GM21360 (cell line): Measurements from ENCODE around the gene MAP3K19.
"Not testable (repeated sequence)": the region's sequence is repeated elsewhere in the genome, so short reads cannot be mapped to it uniquely, and the experiment has no call there.

Source experiments
- ATAC-seq: cut with Tn5 transposase; IDR thresholded peaks from one replicate; pipeline ENCODE4 v1.9.1; 2021; ENCODE audit warnings: mild to moderate bottlenecking, moderate library complexity; ENCODE audit not compliant: unreplicated experiment

The MAP3K19 gene

GRCh38 chr2:135052997-135053474, 5.8 kb upstream of the MAP3K19 start:
- peak; percentile 2 for ATAC-seq

DNA sequence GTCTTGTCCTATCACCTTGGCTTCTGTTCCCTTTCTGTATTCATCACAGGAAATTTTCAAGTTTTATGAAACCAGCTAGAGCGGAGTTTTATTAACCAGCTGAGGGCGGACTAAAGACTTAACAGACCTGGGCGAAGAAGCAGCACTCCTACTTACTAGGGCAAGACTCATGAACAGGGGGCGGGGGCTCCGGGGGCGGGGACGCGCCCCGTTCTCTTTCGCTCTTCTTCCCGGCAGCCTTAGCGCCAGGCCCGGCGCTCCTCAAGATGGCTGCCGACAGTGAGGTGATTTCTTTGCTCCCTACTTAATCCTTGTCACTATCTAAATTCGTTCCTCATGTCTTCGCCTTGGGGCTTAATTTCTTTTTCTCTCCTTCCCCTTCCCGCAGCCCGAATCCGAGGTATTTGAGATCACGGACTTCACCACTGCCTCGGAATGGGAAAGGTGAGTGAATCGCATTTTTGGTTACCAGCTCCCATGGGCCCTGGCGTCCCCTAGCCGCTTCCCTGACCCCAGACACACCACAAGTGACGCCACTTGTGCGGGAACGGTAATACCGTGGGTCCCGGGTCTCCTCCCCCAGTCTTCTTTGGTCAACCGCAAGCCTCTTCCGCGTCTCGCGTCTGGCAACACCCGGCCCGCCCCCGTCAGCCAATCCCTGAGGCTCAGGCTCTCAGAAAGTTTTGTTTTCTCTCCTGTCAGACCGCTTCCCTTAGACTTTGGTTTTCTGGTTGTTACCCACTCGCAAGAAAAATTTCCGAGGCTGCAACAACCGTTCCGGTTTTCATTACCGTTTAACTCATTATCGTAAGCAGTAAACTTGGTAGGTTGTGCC, 5.0 kb upstream of the MAP3K19 start, which contains the start of gene RAB3GAP1:
Gene RAB3GAP1, plus strand, starts transcription at position 251 of the 835 bp plus-strand sequence. Its CDS starts 16 bp downstream, at position 267.
- ATAC-seq = peak; percentile 76

DNA sequence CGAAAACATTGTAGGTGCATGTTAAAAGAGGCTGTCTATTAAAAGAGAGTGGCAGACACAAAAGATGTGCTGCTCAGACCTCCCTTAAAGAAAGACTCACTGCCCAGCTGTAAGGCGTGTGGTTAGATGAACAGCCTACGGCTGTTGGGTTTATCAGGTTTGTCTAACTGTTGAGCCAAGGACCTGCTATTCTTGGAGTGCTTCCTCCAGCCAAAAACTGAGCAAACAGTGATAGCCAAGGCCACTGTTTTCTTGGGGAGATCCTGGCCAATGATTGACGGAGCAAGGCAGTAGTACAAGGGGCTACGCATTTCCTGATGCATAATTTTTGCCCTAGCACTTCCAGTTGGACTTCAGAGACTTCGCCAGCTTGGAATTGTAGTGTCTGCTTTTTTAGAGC, 3.4 kb upstream of the MAP3K19 start:
- ATAC-seq = no peak

GRCh38 chr2:135050132-135050531, 2.9 kb upstream of the MAP3K19 start:
- no peak for ATAC-seq

DNA sequence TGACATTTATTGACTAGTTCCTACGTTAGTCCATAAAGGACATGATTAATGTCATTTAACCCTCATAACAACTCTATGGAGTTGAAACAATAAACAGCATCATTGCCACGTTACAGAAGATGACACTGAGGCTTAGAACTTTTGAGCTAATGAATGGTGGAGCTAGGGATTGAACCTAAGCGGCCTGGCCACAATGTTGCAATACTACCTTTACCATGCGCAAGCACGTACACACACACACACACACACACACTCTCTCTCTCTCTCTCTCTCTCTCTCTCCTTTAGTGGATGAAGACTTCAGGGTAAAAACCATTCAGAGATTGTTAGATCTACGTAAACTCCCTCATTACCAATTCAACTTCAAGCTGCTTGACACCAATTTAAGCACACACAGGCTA, 875 bp upstream of the MAP3K19 start:
- no peak for ATAC-seq

DNA sequence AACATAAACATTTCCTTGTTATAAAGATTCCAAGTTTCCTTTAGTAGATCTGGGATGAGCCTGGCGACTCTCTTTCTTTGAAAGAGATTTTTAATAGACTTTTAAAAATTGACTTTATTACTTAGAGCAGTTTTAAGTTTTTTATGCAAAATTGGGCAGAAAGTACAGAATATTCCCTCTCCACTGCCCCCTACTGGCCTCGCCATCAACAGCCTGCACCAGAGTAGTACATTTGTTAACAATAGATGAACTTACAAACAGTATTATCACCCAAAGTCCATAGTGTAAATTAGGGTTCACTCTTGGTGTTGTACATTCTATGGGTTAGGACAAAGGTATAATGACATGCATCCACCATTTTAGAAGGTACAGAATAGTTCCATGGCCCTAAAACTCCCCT, 3.9 kb downstream of the MAP3K19 start:
- no peak for ATAC-seq

DNA sequence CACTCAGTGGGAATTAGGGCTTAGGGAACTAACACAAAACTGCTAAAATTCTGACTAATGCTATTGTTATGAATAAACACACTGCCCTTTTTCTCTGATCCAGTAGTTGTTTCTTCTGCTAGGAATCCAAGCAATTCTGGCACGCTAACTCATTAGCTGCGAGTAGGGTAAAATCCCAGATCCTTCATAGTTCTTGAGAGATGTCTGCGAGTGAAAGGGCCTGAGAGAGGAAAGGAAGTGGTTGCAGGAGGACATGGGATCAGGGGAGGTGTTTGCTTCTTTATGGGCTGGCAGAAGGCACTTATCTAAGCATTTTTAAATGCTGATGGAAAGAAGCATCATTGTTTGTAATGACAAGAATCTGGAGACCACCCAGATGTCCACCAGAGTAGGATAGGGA, 9.4 kb downstream of the MAP3K19 start:
- ATAC-seq = no peak

GRCh38 chr2:135033216-135033615, 14.0 kb downstream of the MAP3K19 start:
- ATAC-seq = not testable (repeated sequence)

GRCh38 chr2:135030826-135031225, 16.4 kb downstream of the MAP3K19 start:
- ATAC-seq = no peak

GRCh38 chr2:135029481-135030134, 17.6 kb downstream of the MAP3K19 start:
- ATAC-seq = no peak

GRCh38 chr2:135023886-135024485, 23.3 kb downstream of the MAP3K19 start:
- ATAC-seq = no peak

GRCh38 chr2:135022952-135023880, 24.0 kb downstream of the MAP3K19 start:
- no peak for ATAC-seq

DNA sequence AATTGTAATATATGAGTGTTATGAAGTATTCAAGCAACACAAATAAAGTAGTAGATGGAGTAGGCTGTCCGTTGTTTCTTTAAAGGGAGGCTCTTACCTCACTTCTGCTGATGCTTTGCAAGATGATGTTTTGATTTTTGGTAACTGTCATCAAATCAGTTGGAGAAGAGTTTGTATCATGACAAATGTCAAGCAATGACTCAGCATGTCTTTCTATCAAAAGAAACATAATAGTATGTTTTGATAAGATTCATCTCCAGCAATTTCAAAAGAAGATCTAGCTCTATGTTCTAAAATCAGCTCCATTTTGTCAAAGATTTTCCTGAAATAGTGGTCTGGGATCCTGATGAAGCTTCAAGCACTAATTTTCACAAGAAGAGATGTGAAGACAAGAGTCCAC, 25.6 kb downstream of the MAP3K19 start:
- no peak for ATAC-seq

DNA sequence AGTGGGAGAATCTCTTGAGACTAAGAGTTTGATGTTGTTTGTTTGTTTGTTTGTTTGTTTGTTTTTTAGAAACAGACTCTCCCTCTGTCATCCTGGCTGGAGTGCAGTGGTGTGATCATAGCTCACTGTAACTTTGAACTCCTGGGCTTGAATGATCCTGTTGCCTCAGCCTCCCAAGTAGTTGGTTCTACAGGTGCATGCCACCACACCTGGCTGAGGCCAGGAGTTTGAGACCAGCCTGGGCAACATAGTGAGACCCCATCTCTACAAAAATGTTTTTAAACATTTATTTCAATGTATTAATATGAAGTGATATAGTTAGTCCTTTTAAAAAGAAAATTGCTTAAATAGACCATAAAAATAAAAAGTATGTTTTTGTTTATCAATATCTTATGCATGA, 35.6 kb downstream of the MAP3K19 start:
- ATAC-seq = no peak

- ATAC-seq = no peak
Measured at GRCh38 chr2:135010200-135010942, 36.9 kb downstream of the MAP3K19 start.

- no peak for ATAC-seq
Measured at GRCh38 chr2:135009339-135009738, 37.9 kb downstream of the MAP3K19 start.

DNA sequence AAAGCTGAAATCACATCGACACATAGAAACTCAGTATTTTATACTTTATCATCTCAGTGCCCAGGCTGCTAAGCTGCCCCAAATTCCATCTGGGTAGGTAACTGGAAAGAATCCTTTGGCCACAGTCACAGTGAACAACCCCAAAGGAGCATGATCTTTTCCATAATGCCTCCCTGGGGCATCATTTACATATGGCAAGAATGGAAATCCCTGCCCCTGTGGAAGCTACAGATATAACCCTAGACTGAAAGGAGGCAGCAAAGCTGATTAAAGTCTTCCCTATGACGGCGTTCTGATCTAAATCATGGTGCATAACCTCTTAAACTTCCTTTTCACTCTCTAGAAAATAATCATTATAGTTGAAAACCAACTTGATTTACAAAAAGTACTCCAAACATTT, 41.5 kb downstream of the MAP3K19 start:
- no peak for ATAC-seq

- peak; percentile 88 for ATAC-seq
Measured at GRCh38 chr2:135004005-135004746, 43.1 kb downstream of the MAP3K19 start.

- ATAC-seq = no peak
Measured at GRCh38 chr2:135002836-135003235, 44.4 kb downstream of the MAP3K19 start.
